HG02571 (cell line): ENCODE measurements around the gene MTA1.
A peak's percentile ranks its signal among the peaks of the same experiment; 100 is the strongest.

Source experiments
- ATAC-seq: cut with Tn5 transposase; IDR thresholded peaks from one replicate; pipeline ENCODE4 v1.9.1; 2021; ENCODE audit warnings: mild to moderate bottlenecking, moderate library complexity; ENCODE audit not compliant: unreplicated experiment

MTA1 gene

GRCh38 chr14:105473677-105474482 is 54.3 kb downstream of the MTA1 start:
- no peak for ATAC-seq

- ATAC-seq, result no peak
Observed at GRCh38 chr14:105474483-105475268, 55.0 kb downstream of the MTA1 start, which contains the start of gene CRIP2. Gene CRIP2, plus strand, starts transcription at chr14:105474821. Its CDS starts 42 bp downstream, at chr14:105474863.

- no peak for ATAC-seq
Observed at GRCh38 chr14:105475269-105476096, 55.9 kb downstream of the MTA1 start.

- no peak for ATAC-seq
Observed at GRCh38 chr14:105476097-105476830, 56.6 kb downstream of the MTA1 start.

GRCh38 chr14:105476831-105477659 is 57.4 kb downstream of the MTA1 start:
- ATAC-seq, result no peak

GRCh38 chr14:105477660-105478397 is 58.2 kb downstream of the MTA1 start:
- ATAC-seq, result no peak

GRCh38 chr14:105478398-105479251 is 59.0 kb downstream of the MTA1 start:
- no peak for ATAC-seq

GRCh38 chr14:105479431-105480158 is 60.0 kb downstream of the MTA1 start:
- ATAC-seq, result no peak

- ATAC-seq, result no peak
Observed at GRCh38 chr14:105480199-105480746, 60.6 kb downstream of the MTA1 start.

- peak; percentile 41 for ATAC-seq
Observed at GRCh38 chr14:105480807-105481801, 61.5 kb downstream of the MTA1 start.

GRCh38 chr14:105481886-105482457 is 62.3 kb downstream of the MTA1 start:
- ATAC-seq, result peak; percentile 43

GRCh38 chr14:105482486-105483110 is 63.0 kb downstream of the MTA1 start:
- ATAC-seq, result no peak

- no peak for ATAC-seq
Observed at GRCh38 chr14:105483300-105484068, 63.9 kb downstream of the MTA1 start.
